ENCODE results near the gene MBNL1. TPM values are rescaled to one million over a fixed set of nuclear protein-coding genes. Genes with fewer than 3 reads are reported as not detected.

Gene MBNL1
- total RNA-seq, 6 donors from 2014 or later: 231 to 506 (median 357) TPM

DNA sequence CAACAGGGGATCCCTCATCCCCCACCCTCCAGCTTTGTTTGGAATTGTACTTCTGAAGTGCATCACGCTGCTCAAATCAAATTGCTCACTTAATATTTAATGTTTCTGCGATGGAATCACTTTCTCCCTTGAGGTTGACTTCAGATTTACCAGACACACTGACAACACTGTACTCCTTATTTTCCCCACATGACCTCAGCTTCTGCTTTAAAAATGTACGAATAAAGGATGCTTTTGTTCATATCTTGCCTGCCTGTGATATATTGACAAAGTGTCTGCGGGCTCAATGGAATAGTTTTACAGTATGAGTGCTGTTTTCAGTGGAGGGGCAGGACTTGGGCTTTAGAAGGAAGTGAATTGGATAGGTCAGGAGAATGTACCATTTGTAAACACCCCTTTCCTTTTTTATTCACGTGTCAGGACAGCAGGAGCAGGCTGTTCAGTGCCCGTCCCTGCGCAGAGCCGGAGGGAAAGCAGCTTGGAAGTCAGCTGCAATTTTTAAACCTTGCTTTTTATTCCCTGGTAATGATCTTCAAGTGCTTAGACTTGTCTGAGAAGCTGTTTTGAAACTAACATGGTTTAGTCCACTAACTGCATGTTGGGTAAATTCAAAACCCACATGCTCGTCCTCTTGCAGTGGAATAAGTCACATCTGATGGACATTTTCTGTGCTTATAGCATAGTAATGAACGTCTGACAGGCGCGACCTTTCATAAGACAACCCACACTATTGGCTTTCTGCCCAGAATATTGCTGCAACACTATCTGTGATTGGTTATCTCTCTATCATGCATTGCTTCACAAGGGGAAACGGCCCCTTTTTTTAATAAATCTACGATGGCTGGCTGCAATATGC lies 29.9 kb downstream of the MBNL1 start:
- WGBS, 2 donors: 4 to 6% methylated on average over 14 of the region's 14 CpGs
- peak overlapping the region in 3 of 4 donors; percentile 18 to 44 (median 30) for H3K4me3 ChIP-seq
- H3K27me3 ChIP-seq: no peaks in the 10 kb centered on the region
- peaks cover 66 to 88% (median 77%) of the 10 kb centered on the region in 4 donors for H3K4me1 ChIP-seq
- peak overlapping the region; percentile 71 to 89 (median 76) for H3K27ac ChIP-seq
- DNase-seq (peak in 1 of 2 donors; percentile 70), ATAC-seq (ENCODE audit: low FRiP score in 2 of 2) (peak; percentile 81 to 82)
- TF ChIP-seq CTCF (IDR thresholded peaks at IDR 0.05) (no peak), POLR2A (IDR thresholded peaks at IDR 0.05) (peak in 1 of 4 donors; percentile 32), POLR2AphosphoS5 (IDR thresholded peaks at IDR 0.05) (peak; percentile 46 to 64)
- H3K36me3 ChIP-seq: peaks cover 0 to 16% (median 0%) of the 10 kb centered on the region in 4 donors
- no peaks in the 10 kb centered on the region for H3K9me3 ChIP-seq

DNA sequence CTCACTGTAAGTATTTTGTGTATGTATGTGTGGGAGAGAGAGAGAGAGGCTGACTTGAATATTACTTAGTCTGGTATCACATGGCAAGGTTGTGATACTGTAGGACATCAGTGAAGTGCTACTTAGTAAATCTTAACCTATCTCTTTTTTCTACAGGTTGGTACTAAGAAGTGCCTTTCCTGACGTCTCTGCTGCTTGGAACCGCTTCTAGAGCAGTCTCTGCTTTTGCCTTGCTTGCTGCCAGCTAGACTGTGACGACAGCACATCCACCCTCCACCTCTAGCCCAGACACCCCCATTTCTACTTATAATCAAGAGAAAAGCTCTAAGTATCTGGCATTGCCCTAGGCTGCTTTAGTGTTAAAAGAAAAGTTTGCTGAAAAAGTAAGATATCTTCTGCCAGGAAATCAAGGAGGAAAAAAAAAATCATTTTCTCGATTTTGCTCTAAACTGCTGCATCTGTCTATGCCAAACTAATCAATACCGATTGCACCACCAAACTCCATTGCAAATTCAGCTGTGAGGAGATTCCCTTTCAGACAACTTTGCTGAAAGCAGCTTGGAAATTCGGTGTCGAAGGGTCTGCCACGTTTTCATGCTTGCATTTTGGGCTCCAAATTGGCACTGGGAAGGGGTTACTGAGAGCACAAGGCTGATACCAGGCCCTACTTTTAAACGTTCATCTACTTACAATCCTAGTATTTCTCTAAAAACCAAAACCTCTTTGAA lies 30.7 kb downstream of the MBNL1 start:
- no peaks in the 10 kb centered on the region for H3K27me3 ChIP-seq
- peaks cover 0 to 16% (median 0%) of the 10 kb centered on the region in 4 donors for H3K36me3 ChIP-seq
- H3K27ac ChIP-seq: peak overlapping the region; percentile 71 to 89 (median 76)
- ATAC-seq (ENCODE audit: low FRiP score in 2 of 2) (peak in 1 of 2 donors; percentile 60), DNase-seq (peak in 1 of 2 donors; percentile 40)
- TF ChIP-seq POLR2AphosphoS5 (IDR thresholded peaks at IDR 0.05) (no peak), CTCF (IDR thresholded peaks at IDR 0.05) (no peak), EP300 (IDR thresholded peaks at IDR 0.05) (no peak), POLR2A (IDR thresholded peaks at IDR 0.05) (no peak)
- 34 to 49% methylated on average over 9 of the region's 9 CpGs for WGBS, 2 donors
- H3K4me1 ChIP-seq: peaks cover 72 to 94% (median 81%) of the 10 kb centered on the region in 4 donors
- H3K9me3 ChIP-seq: no peaks in the 10 kb centered on the region
- peak overlapping the region in 3 of 4 donors; percentile 18 to 44 (median 30) for H3K4me3 ChIP-seq

GRCh38 chr3:152300029-152300731 lies 31.5 kb downstream of the MBNL1 start:
- Histone ChIP-seq H3K9me3 (no peaks in the 10 kb centered on the region), H3K4me3 (peak overlapping the region in 2 of 4 donors; percentile 30 to 44), H3K4me1 (peaks cover 74 to 93% (median 81%) of the 10 kb centered on the region in 4 donors), H3K27me3 (no peaks in the 10 kb centered on the region), H3K27ac (peak overlapping the region; percentile 71 to 89 (median 76)), H3K36me3 (peaks cover 0 to 16% (median 0%) of the 10 kb centered on the region in 4 donors)
- WGBS, 2 donors: 65 to 69% methylated on average over 8 of the region's 8 CpGs
- ATAC-seq (ENCODE audit: low FRiP score in 2 of 2): no peak
- TF ChIP-seq POLR2AphosphoS5 (IDR thresholded peaks at IDR 0.05) (no peak), POLR2A (IDR thresholded peaks at IDR 0.05) (no peak), EP300 (IDR thresholded peaks at IDR 0.05) (no peak), CTCF (IDR thresholded peaks at IDR 0.05) (no peak)
- no peak for DNase-seq

DNA sequence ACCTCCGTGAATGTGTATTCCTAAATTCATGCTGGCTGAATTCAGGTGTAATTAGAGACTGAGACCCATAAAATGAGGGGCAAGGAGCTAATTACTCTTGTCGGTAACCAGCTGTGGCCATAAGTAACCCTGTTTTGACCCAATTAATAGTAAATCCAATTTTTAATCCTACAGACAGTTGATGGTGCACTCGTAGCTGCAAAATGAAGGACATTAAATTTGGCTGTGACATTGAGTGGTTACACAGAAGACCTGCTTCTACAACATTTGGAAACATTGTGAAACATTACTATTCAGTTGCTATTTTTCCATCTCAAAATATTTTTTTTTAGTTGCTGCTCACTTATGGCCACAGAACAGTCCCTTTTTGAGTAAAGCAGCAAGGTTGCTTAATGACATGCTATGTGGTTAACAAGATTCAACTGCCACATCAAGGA lies 33.0 kb downstream of the MBNL1 start:
- Histone ChIP-seq H3K9me3 (no peaks in the 10 kb centered on the region), H3K27ac (peak overlapping the region; percentile 53 to 89 (median 60)), H3K4me1 (peaks cover 63 to 90% (median 81%) of the 10 kb centered on the region in 4 donors), H3K36me3 (peaks cover 0 to 16% (median 0%) of the 10 kb centered on the region in 4 donors), H3K4me3 (peak overlapping the region in 2 of 4 donors; percentile 4 to 30), H3K27me3 (no peaks in the 10 kb centered on the region)
- 40 to 54% methylated on average over 3 of the region's 3 CpGs for WGBS, 2 donors
- TF ChIP-seq CTCF (IDR thresholded peaks at IDR 0.05) (no peak), POLR2AphosphoS5 (IDR thresholded peaks at IDR 0.05) (no peak), POLR2A (IDR thresholded peaks at IDR 0.05) (no peak), EP300 (IDR thresholded peaks at IDR 0.05) (no peak)
- DNase-seq (no peak), ATAC-seq (ENCODE audit: low FRiP score in 2 of 2) (no peak)

Measured in upper lobe of left lung (tissue), 6 donors.